ENCODE measurements around the gene DHDDS.

DHDDS gene

GRCh38 chr1:26449868-26450267 is 17.7 kb downstream of the DHDDS start:
- H3K4me3 ChIP-seq (ENCODE audit: low read length) = no peak overlapping the region
- DNase-seq (ENCODE audit: low read depth) = no peak
- no peak for TF ChIP-seq CTCF (conservative IDR thresholded peaks at IDR 0.05; ENCODE audit: low read length)

- TF ChIP-seq CTCF (conservative IDR thresholded peaks at IDR 0.05; ENCODE audit: low read length) = no peak
- no peak overlapping the region for H3K4me3 ChIP-seq (ENCODE audit: low read length)
- DNase-seq (ENCODE audit: low read depth) = no peak
Measured at GRCh38 chr1:26450908-26451307, 18.8 kb downstream of the DHDDS start.

GRCh38 chr1:26452459-26453183 is 20.5 kb downstream of the DHDDS start:
- TF ChIP-seq CTCF (conservative IDR thresholded peaks at IDR 0.05; ENCODE audit: low read length) = no peak
- H3K4me3 ChIP-seq (ENCODE audit: low read length) = no peak overlapping the region
- no peak for DNase-seq (ENCODE audit: low read depth)

- no peak for DNase-seq (ENCODE audit: low read depth)
- no peak for TF ChIP-seq CTCF (conservative IDR thresholded peaks at IDR 0.05; ENCODE audit: low read length)
- no peak overlapping the region for H3K4me3 ChIP-seq (ENCODE audit: low read length)
Measured at GRCh38 chr1:26459148-26459547, 27.0 kb downstream of the DHDDS start.

GRCh38 chr1:26459573-26460031 is 27.5 kb downstream of the DHDDS start:
- no peak for TF ChIP-seq CTCF (conservative IDR thresholded peaks at IDR 0.05; ENCODE audit: low read length)
- H3K4me3 ChIP-seq (ENCODE audit: low read length) = no peak overlapping the region
- DNase-seq (ENCODE audit: low read depth) = no peak

GRCh38 chr1:26468911-26469310 is 36.8 kb downstream of the DHDDS start:
- DNase-seq (ENCODE audit: low read depth) = no peak
- no peak overlapping the region for H3K4me3 ChIP-seq (ENCODE audit: low read length)
- no peak for TF ChIP-seq CTCF (conservative IDR thresholded peaks at IDR 0.05; ENCODE audit: low read length)

GRCh38 chr1:26469558-26469957 is 37.4 kb downstream of the DHDDS start:
- DNase-seq (ENCODE audit: low read depth) = no peak
- no peak overlapping the region for H3K4me3 ChIP-seq (ENCODE audit: low read length)
- TF ChIP-seq CTCF (conservative IDR thresholded peaks at IDR 0.05; ENCODE audit: low read length) = no peak
